Amniotic stem cell (primary cell): ENCODE results near the gene MYO3B.
"Not testable (repeated sequence)": the region's sequence is repeated elsewhere in the genome, so short reads cannot be mapped to it uniquely, and the experiment has no call there.

Experiments
- DNase-seq: peaks from one replicate; lab custom pipeline; 2025; lab: John Stamatoyannopoulos, UW

MYO3B gene

GRCh38 chr2:170428868-170429267 lies 250.9 kb downstream of the MYO3B start:
- no peak for DNase-seq

- DNase-seq, result no peak
Measured at GRCh38 chr2:170432823-170433222, 254.9 kb downstream of the MYO3B start.

- DNase-seq, result no peak
Measured at GRCh38 chr2:170433448-170433847, 255.5 kb downstream of the MYO3B start.

- DNase-seq, result not testable (repeated sequence)
Measured at GRCh38 chr2:170434396-170434795, 256.4 kb downstream of the MYO3B start.

GRCh38 chr2:170434900-170435621 lies 257.1 kb downstream of the MYO3B start:
- no peak for DNase-seq

- DNase-seq, result no peak
Measured at GRCh38 chr2:170436077-170436943, 258.4 kb downstream of the MYO3B start.

- DNase-seq, result no peak
Measured at GRCh38 chr2:170446078-170446477, 268.1 kb downstream of the MYO3B start.

GRCh38 chr2:170449034-170449433 lies 271.1 kb downstream of the MYO3B start:
- no peak for DNase-seq

- DNase-seq, result no peak
Measured at GRCh38 chr2:170454471-170455372, 276.8 kb downstream of the MYO3B start.

GRCh38 chr2:170455617-170456426 lies 277.9 kb downstream of the MYO3B start:
- no peak for DNase-seq

GRCh38 chr2:170456914-170457313 lies 279.0 kb downstream of the MYO3B start:
- no peak for DNase-seq

- DNase-seq, result no peak
Measured at GRCh38 chr2:170457742-170458141, 279.8 kb downstream of the MYO3B start.

GRCh38 chr2:170461889-170462288 lies 283.9 kb downstream of the MYO3B start:
- DNase-seq, result no peak

- no peak for DNase-seq
Measured at GRCh38 chr2:170462433-170463205, 284.7 kb downstream of the MYO3B start.

- DNase-seq, result no peak
Measured at GRCh38 chr2:170463206-170463537, 285.2 kb downstream of the MYO3B start.

GRCh38 chr2:170464268-170464667 lies 286.3 kb downstream of the MYO3B start:
- DNase-seq, result no peak

GRCh38 chr2:170465241-170465640 lies 287.3 kb downstream of the MYO3B start:
- DNase-seq, result no peak

- no peak for DNase-seq
Measured at GRCh38 chr2:170466632-170467031, 288.7 kb downstream of the MYO3B start.

- no peak for DNase-seq
Measured at GRCh38 chr2:170467568-170468422, 289.8 kb downstream of the MYO3B start.

GRCh38 chr2:170468557-170468956 lies 290.6 kb downstream of the MYO3B start:
- DNase-seq, result no peak
